ENCODE results near the gene MYL3.

The MYL3 gene

GRCh38 chr3:46849045-46849631, 14.1 kb downstream of the MYL3 start:
- no peak for DNase-seq

GRCh38 chr3:46848271-46849044, 14.8 kb downstream of the MYL3 start:
- no peak for DNase-seq

- DNase-seq: no peak
These were observed 15.5 kb downstream of the MYL3 start for GRCh38 chr3:46847744-46848143.

- no peak for DNase-seq
These were observed 16.4 kb downstream of the MYL3 start for GRCh38 chr3:46846624-46847542.

GRCh38 chr3:46845860-46846623, 17.2 kb downstream of the MYL3 start:
- peak; percentile 32 for DNase-seq

- DNase-seq: no peak
These were observed 17.8 kb downstream of the MYL3 start for GRCh38 chr3:46845397-46845859.

- no peak for DNase-seq
These were observed 18.3 kb downstream of the MYL3 start for GRCh38 chr3:46844881-46845312.

- DNase-seq: no peak
These were observed 18.8 kb downstream of the MYL3 start for GRCh38 chr3:46844397-46844796.

- DNase-seq: no peak
These were observed 19.7 kb downstream of the MYL3 start for GRCh38 chr3:46843508-46843907.

GRCh38 chr3:46840491-46840890, 22.8 kb downstream of the MYL3 start:
- no peak for DNase-seq

- no peak for DNase-seq
These were observed 24.9 kb downstream of the MYL3 start for GRCh38 chr3:46838301-46838700.

- no peak for DNase-seq
These were observed 27.8 kb downstream of the MYL3 start for GRCh38 chr3:46835491-46835890.

GRCh38 chr3:46835054-46835453, 28.2 kb downstream of the MYL3 start:
- DNase-seq: no peak

GRCh38 chr3:46833346-46834300, 29.6 kb downstream of the MYL3 start:
- DNase-seq: no peak

GRCh38 chr3:46831841-46832240, 31.4 kb downstream of the MYL3 start:
- no peak for DNase-seq

- no peak for DNase-seq
These were observed 31.9 kb downstream of the MYL3 start for GRCh38 chr3:46831316-46831715.

GRCh38 chr3:46830801-46831200, 32.4 kb downstream of the MYL3 start:
- DNase-seq: no peak

GRCh38 chr3:46829699-46830208, 33.5 kb downstream of the MYL3 start:
- no peak for DNase-seq

- DNase-seq: no peak
These were observed 37.8 kb downstream of the MYL3 start for GRCh38 chr3:46825450-46825849.

- DNase-seq: no peak
These were observed 38.9 kb downstream of the MYL3 start for GRCh38 chr3:46824211-46824970.
